ENCODE data around the gene HOMER3. TPM values are rescaled to one million over a fixed set of nuclear protein-coding genes. Genes with fewer than 3 reads are reported as not detected.
A peak's percentile ranks its signal among the peaks of the same experiment; 100 is the strongest.

HOMER3 gene
- total RNA-seq, 1 donor from 2014 or later: 78.8 TPM

DNA sequence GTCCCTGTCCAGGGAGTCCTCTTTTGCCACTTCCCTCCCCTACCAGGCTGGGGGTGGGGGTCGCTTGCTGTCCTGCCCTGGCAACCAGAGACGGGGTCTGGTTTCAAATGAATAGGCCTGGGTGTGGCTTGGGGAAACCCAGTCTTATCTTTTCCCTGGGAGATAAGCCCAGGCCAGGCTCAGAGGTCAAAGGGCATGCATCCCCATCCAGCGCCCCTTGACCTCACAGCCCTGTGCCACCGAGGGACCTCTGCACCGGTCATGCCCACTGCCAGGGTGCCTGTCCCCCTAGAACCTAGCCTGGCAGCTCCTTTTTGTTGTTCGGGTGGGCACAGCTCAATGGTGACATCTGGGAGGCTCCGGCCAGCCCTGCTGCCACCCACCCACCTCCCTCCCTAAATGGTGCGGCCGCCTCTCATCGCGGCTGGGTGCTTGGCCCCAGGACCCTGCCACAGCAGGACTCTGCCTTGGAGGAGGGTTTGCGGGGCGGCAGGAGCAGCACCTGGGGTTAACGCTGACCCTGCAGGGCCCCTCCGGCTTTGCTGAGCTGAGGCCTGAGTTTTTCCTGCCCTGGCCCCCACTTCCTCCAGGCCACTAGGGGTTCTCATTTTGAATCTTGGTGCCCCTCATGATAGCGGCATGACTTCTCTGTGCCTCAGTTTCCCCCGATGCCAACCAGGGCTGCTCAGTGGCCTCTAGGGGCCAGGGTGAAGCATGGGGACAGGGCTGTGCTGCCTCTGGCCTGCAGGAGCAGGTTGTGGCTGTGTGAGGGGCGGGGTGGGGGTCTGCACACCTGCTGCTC lies 42.2 kb downstream of the HOMER3 start:
- Mint-ChIP-seq H3K27ac (ENCODE audit: unreplicated experiment) (no peak overlapping the region), H3K27me3 (ENCODE audit: low read depth) (peaks cover 6% of the 10 kb centered on the region), H3K4me1 (peaks cover 12% of the 10 kb centered on the region), H3K36me3 (ENCODE audit: low read depth) (no peaks in the 10 kb centered on the region), H3K9me3 (no peaks in the 10 kb centered on the region), H3K4me3 (peak overlapping the region; percentile 49)
- DNase-seq (ENCODE audit: low read depth, low spot score): no peak
- TF ChIP-seq, protein P1, sequence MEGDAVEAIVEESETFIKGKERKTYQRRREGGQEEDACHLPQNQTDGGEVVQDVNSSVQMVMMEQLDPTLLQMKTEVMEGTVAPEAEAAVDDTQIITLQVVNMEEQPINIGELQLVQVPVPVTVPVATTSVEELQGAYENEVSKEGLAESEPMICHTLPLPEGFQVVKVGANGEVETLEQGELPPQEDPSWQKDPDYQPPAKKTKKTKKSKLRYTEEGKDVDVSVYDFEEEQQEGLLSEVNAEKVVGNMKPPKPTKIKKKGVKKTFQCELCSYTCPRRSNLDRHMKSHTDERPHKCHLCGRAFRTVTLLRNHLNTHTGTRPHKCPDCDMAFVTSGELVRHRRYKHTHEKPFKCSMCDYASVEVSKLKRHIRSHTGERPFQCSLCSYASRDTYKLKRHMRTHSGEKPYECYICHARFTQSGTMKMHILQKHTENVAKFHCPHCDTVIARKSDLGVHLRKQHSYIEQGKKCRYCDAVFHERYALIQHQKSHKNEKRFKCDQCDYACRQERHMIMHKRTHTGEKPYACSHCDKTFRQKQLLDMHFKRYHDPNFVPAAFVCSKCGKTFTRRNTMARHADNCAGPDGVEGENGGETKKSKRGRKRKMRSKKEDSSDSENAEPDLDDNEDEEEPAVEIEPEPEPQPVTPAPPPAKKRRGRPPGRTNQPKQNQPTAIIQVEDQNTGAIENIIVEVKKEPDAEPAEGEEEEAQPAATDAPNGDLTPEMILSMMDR (conservative IDR thresholded peaks at IDR 0.05): no peak

DNA sequence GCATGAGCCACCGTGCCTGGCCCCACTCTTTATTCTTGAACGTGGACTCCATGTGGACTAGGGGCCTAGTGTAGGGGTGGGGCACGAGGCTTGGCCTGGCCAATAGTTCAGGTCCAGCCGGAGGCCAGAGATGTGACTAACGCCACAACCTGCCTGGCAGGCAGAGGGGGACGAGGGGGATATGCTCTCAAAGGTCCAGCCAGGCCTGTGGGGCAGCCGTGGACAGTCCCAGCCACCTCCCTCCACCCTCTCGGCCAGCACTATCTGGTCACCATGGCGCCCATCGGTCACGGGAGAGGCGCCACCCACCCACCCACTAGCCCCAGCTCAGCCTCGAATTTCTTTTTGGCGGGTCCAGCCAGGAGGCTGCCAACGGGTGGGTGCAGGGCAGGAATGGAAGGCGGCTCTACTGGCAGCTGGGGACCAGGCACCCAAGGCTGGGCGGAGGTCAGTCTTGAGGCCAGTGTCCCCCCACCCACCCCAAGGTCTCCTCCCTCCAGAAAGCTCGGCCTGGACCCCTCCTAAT lies 42.9 kb downstream of the HOMER3 start:
- no peaks in the 10 kb centered on the region for H3K36me3 Mint-ChIP-seq (ENCODE audit: low read depth)
- H3K4me3 Mint-ChIP-seq: peak overlapping the region; percentile 90
- H3K27me3 Mint-ChIP-seq (ENCODE audit: low read depth): peaks cover 6% of the 10 kb centered on the region
- H3K9me3 Mint-ChIP-seq: no peaks in the 10 kb centered on the region
- no peak for DNase-seq (ENCODE audit: low read depth, low spot score)
- H3K27ac Mint-ChIP-seq (ENCODE audit: unreplicated experiment): no peak overlapping the region
- TF ChIP-seq, protein P1 (conservative IDR thresholded peaks at IDR 0.05): no peak
- H3K4me1 Mint-ChIP-seq: peaks cover 12% of the 10 kb centered on the region

DNA sequence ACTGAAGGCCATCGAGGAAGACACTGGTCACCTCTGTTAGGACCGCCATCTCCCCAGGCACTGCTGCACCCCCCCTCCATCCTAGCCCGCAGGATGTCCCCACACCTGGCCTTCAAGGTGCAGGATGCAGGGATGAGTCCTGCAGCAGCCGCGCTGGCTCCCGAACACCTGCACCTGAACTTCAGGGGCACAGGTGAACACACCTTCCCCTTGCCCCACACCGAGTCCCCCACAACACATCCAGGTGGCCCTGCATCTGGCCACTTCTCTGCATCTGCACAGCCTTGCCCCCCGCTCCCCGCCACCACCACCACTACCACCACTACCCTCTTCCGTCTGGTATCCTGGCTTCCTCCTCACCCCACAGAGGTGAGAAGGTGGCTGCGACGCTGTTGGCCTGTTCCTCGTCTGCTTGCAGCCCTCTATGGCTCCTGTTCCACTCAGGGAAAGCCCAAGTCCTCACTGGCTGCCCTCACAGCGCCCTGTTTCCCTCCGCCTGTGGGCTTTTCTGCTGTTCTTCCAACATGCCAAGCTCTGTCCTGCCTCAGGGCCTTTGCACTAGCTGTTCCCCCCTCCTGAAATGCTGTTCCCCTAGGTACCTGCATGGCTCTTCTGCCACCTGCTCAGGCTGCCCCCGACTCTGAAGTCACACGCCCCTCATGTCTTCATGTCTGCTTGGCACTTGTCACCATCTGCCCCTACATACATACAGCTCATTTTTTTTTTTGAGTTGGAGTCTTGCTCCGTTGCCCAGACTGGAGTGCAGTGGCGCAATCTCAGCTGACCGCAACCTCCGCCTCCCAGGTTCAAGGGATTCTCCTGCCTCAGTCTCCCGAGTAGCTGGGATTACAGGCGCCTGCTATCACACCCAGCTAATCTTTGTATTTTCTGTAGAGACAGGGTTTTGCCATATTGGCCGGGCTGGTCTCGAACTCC lies 43.7 kb downstream of the HOMER3 start:
- H3K4me3 Mint-ChIP-seq: peak overlapping the region; percentile 90
- peak overlapping the region; percentile 84 for H3K27ac Mint-ChIP-seq (ENCODE audit: unreplicated experiment)
- H3K4me1 Mint-ChIP-seq: peaks cover 12% of the 10 kb centered on the region
- no peaks in the 10 kb centered on the region for H3K36me3 Mint-ChIP-seq (ENCODE audit: low read depth)
- DNase-seq (ENCODE audit: low read depth, low spot score): no peak
- no peaks in the 10 kb centered on the region for H3K9me3 Mint-ChIP-seq
- TF ChIP-seq, protein P1 (conservative IDR thresholded peaks at IDR 0.05): no peak
- peaks cover 6% of the 10 kb centered on the region for H3K27me3 Mint-ChIP-seq (ENCODE audit: low read depth)

DNA sequence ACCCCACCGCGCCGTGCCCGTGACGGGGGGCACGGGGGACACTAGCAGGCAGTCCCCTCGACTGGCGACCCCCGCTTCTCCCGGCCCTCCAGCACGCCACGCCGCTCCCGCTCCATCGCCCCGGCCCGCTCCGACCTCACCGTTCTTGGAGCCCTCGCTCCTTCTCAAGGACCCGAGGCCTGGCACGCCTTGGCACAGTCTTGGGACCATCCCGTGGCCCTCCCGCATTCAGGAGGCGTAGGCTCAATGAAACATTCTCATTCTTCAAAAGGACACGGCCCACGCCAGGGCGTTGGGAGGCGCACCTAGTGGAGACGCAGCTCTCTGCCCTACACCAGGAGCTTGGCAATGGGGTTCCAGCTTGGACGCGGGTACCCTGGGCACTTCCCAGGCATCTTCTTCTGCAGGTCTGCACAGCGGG lies 44.6 kb downstream of the HOMER3 start:
- Mint-ChIP-seq H3K9me3 (no peaks in the 10 kb centered on the region), H3K4me1 (peaks cover 12% of the 10 kb centered on the region), H3K27me3 (ENCODE audit: low read depth) (peaks cover 6% of the 10 kb centered on the region), H3K36me3 (ENCODE audit: low read depth) (no peaks in the 10 kb centered on the region), H3K27ac (ENCODE audit: unreplicated experiment) (no peak overlapping the region), H3K4me3 (peak overlapping the region; percentile 90)
- DNase-seq (ENCODE audit: low read depth, low spot score): no peak
- TF ChIP-seq, protein P1 (conservative IDR thresholded peaks at IDR 0.05): no peak

DNA sequence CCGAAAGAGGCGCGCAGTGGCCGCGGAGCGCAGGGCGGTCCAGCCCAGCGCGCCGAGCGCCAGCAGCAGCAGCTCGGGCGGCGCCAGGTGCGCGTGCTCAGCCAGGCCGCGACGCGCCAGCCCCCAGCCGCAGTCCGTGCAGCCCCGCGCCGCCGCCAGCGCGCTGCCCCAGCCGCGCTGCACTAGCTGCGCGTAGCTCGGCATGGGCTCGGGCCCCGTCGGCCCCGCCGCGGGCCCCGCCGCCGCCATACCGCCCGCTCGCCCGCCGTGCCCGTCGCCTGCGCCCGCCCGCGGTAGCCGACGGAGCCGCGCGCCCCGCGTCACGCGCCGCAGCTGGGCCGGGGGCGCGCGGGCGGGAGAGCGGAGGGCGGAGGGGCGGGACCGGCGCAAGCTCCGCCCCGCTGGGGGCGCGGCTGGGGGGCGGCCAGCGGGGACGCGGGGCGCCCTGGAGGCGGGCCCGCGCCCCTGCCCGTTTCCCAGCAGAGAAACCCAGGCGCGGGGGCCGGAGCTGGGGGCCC lies 45.1 kb downstream of the HOMER3 start, which contains the start of gene CERS1:
TSS of gene CERS1 (minus strand) at position 335 of the 518 bp plus-strand sequence. CDS start at position 249, 86 bp downstream.
- Mint-ChIP-seq H3K9me3 (no peaks in the 10 kb centered on the region), H3K4me1 (peaks cover 12% of the 10 kb centered on the region), H3K4me3 (peak within 1 kb of the TSS; percentile 92), H3K36me3 (ENCODE audit: low read depth) (no peaks in the 10 kb centered on the region), H3K27ac (ENCODE audit: unreplicated experiment) (no peak within 1 kb of the TSS), H3K27me3 (ENCODE audit: low read depth) (peaks cover 6% of the 10 kb centered on the region)
- TF ChIP-seq, protein P1 (conservative IDR thresholded peaks at IDR 0.05): no peak
- peak; percentile 36 for DNase-seq (ENCODE audit: low read depth, low spot score)
